ENCODE measurements around the gene EDIL3.

GRCh38 chr5:84181093-84181492 lies 203.6 kb downstream of the EDIL3 start:
- TF ChIP-seq, protein P1, sequence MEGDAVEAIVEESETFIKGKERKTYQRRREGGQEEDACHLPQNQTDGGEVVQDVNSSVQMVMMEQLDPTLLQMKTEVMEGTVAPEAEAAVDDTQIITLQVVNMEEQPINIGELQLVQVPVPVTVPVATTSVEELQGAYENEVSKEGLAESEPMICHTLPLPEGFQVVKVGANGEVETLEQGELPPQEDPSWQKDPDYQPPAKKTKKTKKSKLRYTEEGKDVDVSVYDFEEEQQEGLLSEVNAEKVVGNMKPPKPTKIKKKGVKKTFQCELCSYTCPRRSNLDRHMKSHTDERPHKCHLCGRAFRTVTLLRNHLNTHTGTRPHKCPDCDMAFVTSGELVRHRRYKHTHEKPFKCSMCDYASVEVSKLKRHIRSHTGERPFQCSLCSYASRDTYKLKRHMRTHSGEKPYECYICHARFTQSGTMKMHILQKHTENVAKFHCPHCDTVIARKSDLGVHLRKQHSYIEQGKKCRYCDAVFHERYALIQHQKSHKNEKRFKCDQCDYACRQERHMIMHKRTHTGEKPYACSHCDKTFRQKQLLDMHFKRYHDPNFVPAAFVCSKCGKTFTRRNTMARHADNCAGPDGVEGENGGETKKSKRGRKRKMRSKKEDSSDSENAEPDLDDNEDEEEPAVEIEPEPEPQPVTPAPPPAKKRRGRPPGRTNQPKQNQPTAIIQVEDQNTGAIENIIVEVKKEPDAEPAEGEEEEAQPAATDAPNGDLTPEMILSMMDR (IDR thresholded peaks at IDR 0.05), result no peak
- no peak for TF ChIP-seq POLR2A (IDR thresholded peaks at IDR 0.05)
- no peak for TF ChIP-seq EP300 (IDR thresholded peaks at IDR 0.05)

Data from tibial nerve (tissue), 4 donors.